Caco-2 (cell line): Measurements from ENCODE around the gene MPDU1. TPM values are rescaled to one million over a fixed set of nuclear protein-coding genes. Genes with fewer than 3 reads are reported as not detected.

ENCODE experiments used
- BruUV-seq: library from RNA; stranded (reverse); fragments of 400-500 nt; replicated peaks from 2 replicates; lab custom pipeline; 2021; lab: Mats Ljungman, UMichigan
- CTCF ChIA-PET: fragments of 300-600 bp; sonication (Branson Sonifier 250); formaldehyde crosslinking; loops from one replicate; lab custom pipeline; 2022; ENCODE audit warnings: antibody characterized with exemption; lab: Charles Lee
- POLR2A ChIA-PET: fragments of 300-600 bp; sonication (Branson Sonifier 250); formaldehyde crosslinking; loops from one replicate; lab custom pipeline; 2022; ENCODE audit warnings: antibody characterized with exemption; lab: Charles Lee
- DNase-seq, 2 experiments: peaks; one replicate each; pipeline versions ENCODE4 v3.0.0 to v3.0.0-alpha.2; 2020 to 2022
- H3K27me3 ChIP-seq: replicated peaks from 2 replicates; pipeline ENCODE4 v1.6.0; 2011; ENCODE audit warnings: low read length; ENCODE audit not compliant: control insufficient read depth, insufficient read depth
- H3K36me3 ChIP-seq: 2 replicates; pipeline ENCODE4 v1.5.1; 2011; ENCODE audit warnings: low read length; ENCODE audit not compliant: control insufficient read depth, insufficient read depth
- H3K4me1 ChIP-seq: fragments of 250-450 bp; sonication (Bioruptor Pico); 2 replicates; pipeline ENCODE4 v1.5.1; 2020; ENCODE audit warnings: mild to moderate bottlenecking
- H3K4me3 ChIP-seq: 2 replicates; pipeline ENCODE4 v1.5.1; 2011; ENCODE audit warnings: low read depth, mild to moderate bottlenecking, control low read depth, low read length
- H3K9me3 ChIP-seq: fragments of 250-450 bp; sonication (Bioruptor Pico); 2 replicates; pipeline ENCODE4 v1.5.1; 2020; ENCODE audit warnings: mild to moderate bottlenecking, moderate library complexity
- H3K27ac Mint-ChIP-seq: one replicate; pipeline ENCODE4 v1.8.0; 2022; ENCODE audit warnings: mixed read lengths; ENCODE audit not compliant: unreplicated experiment
- H3K27me3 Mint-ChIP-seq: one replicate; pipeline ENCODE4 v1.8.0; 2022; ENCODE audit warnings: mixed read lengths; ENCODE audit not compliant: insufficient read depth, unreplicated experiment
- H3K36me3 Mint-ChIP-seq: one replicate; pipeline ENCODE4 v1.8.0; 2022; ENCODE audit warnings: mild to moderate bottlenecking, mixed read lengths; ENCODE audit not compliant: insufficient read depth, unreplicated experiment
- H3K4me1 Mint-ChIP-seq: one replicate; pipeline ENCODE4 v1.8.0; 2022; ENCODE audit warnings: low read depth, mixed read lengths; ENCODE audit not compliant: unreplicated experiment
- H3K4me3 Mint-ChIP-seq: one replicate; pipeline ENCODE4 v1.8.0; 2022; ENCODE audit warnings: mild to moderate bottlenecking, moderate library complexity, mixed read lengths; ENCODE audit not compliant: unreplicated experiment
- H3K9me3 Mint-ChIP-seq: one replicate; pipeline ENCODE4 v1.8.0; 2022; ENCODE audit warnings: mixed read lengths; ENCODE audit not compliant: unreplicated experiment
- CTCF ChIP-seq, 2 experiments: fragments of 200-600 bp in 1 of 2; IDR thresholded peaks; 1 replicate in 1 of 2; 2 replicates in 1 of 2; pipeline versions ENCODE4 v1.5.1 to v1.8.0; 2011 to 2022; ENCODE audit warnings: antibody characterized with exemption in 1 of 2, control low read depth in 1 of 2, inconsistent platforms in 1 of 2, low read depth in 1 of 2, low read length in 1 of 2, mild to moderate bottlenecking in 1 of 2, moderate library complexity in 1 of 2; ENCODE audit not compliant: insufficient read depth in 1 of 2, severe bottlenecking in 1 of 2, unreplicated experiment in 1 of 2
- intact Hi-C: fragments of 100-400 bp; cut with micrococcal nuclease; formaldehyde crosslinking; loops from one replicate; pipeline ENCODE4 v1.10.0; 2022; ENCODE audit not compliant: unreplicated experiment
- total RNA-seq: library from RNA; stranded (reverse); gene quantifications from 2 replicates; pipeline ENCODE4 v1.2.3, GENCODE V29; 2022

The MPDU1 gene
- total RNA-seq, 1 experiment from 2014 or later = 44.2 TPM

GRCh38 chr17:7589891-7590691 lies 6.4 kb downstream of the MPDU1 start, which contains the start of gene SOX15:
TSS of gene SOX15 (minus strand) at chr17:7590094. CDS start at chr17:7589676, 418 bp downstream.
- no peak for TF ChIP-seq CTCF (IDR thresholded peaks at IDR 0.05; ENCODE audit: insufficient read depth in 1 of 2, low read depth in 1 of 2, low read length in 1 of 2, severe bottlenecking in 1 of 2, unreplicated experiment in 1 of 2)
- POLR2A ChIA-PET = no interaction called here
- no peak within 1 kb of the TSS for H3K4me3 Mint-ChIP-seq

DNA sequence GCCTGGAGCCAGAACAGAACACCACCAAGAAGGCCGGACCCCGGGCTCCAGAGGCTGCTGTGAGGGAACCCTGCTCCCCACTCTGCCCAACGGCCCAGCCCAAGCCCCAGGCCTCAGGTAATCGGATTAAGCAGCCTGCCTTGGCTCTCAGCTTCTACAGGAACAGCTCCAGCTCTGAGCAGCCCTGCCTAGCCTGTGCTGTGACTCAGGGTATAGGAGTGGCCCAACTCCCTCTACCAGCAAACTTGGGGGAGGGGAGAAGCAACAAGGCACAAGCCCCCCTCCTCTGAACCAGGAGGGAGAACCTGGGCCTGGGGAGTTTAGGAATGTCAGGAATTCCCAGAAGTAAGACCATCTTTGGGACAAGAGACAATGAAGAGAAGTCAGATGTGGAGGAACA lies 7.1 kb downstream of the MPDU1 start:
- no peaks in the 10 kb centered on the region for H3K36me3 ChIP-seq
- no TSS peak for BruUV-seq
- H3K4me1 ChIP-seq = no peaks in the 10 kb centered on the region
- H3K9me3 Mint-ChIP-seq = no peaks in the 10 kb centered on the region
- H3K4me3 Mint-ChIP-seq = no peak overlapping the region
- no peaks in the 10 kb centered on the region for H3K4me1 Mint-ChIP-seq
- H3K27me3 ChIP-seq = no peaks in the 10 kb centered on the region
- H3K27ac Mint-ChIP-seq = peak overlapping the region; percentile 35
- H3K4me3 ChIP-seq = no peak overlapping the region
- TF ChIP-seq CTCF (IDR thresholded peaks at IDR 0.05; ENCODE audit: insufficient read depth in 1 of 2, low read depth in 1 of 2, low read length in 1 of 2, severe bottlenecking in 1 of 2, unreplicated experiment in 1 of 2) = no peak
- DNase-seq = no peak
- CTCF ChIA-PET = no interaction called here
- POLR2A ChIA-PET = no interaction called here
- no peaks in the 10 kb centered on the region for H3K27me3 Mint-ChIP-seq
- peaks cover 60% of the 10 kb centered on the region for H3K36me3 Mint-ChIP-seq
- no peaks in the 10 kb centered on the region for H3K9me3 ChIP-seq
- intact Hi-C loops = no loop called here

More at GRCh38 chr17:7589891-7590691, 6.4 kb downstream of the MPDU1 start, which contains the start of gene SOX15:
- no peaks in the 10 kb centered on the region for H3K27me3 Mint-ChIP-seq
- H3K27ac Mint-ChIP-seq = peak within 1 kb of the TSS; percentile 35
- H3K36me3 Mint-ChIP-seq = peaks cover 53% of the 10 kb centered on the region
- no peaks in the 10 kb centered on the region for H3K4me1 ChIP-seq
- no TSS peak for BruUV-seq
- H3K9me3 Mint-ChIP-seq = no peaks in the 10 kb centered on the region
- intact Hi-C loops = no loop called here
- no peak for DNase-seq
- H3K4me1 Mint-ChIP-seq = no peaks in the 10 kb centered on the region
- no peaks in the 10 kb centered on the region; the same call in 1 of the 2 replicates for H3K36me3 ChIP-seq
- H3K27me3 ChIP-seq = no peaks in the 10 kb centered on the region
- H3K4me3 ChIP-seq = no peak within 1 kb of the TSS
- CTCF ChIA-PET = no interaction called here
- no peaks in the 10 kb centered on the region for H3K9me3 ChIP-seq

DNA sequence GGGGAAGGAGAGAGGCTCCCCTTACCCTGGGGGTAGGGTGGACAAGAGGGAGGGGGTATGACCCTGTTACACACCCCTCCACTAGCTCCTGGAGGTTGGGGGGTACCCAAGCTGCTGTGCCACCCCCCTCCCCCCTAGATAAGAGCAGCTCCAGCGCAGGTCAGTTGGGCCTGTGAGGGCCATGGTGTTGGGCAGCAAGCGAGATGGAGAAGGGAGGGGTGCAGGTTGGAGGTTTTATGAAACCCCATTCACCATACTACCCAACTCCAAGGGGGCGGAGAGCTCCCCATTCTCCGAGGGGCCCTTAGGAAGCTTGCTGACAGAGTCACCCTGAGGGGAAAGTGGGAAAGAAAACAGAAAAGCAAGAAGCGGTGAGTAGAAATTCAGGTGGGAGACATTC lies 7.9 kb downstream of the MPDU1 start:
- intact Hi-C loops = no loop called here
- H3K36me3 Mint-ChIP-seq = peaks cover 66% of the 10 kb centered on the region

More for the DNA sequence above, 7.9 kb downstream of the MPDU1 start:
- Mint-ChIP-seq H3K27ac (peak overlapping the region; percentile 53), H3K4me1 (no peaks in the 10 kb centered on the region), H3K9me3 (no peaks in the 10 kb centered on the region), H3K4me3 (no peak overlapping the region), H3K27me3 (no peaks in the 10 kb centered on the region)
- TF ChIP-seq CTCF (IDR thresholded peaks at IDR 0.05; ENCODE audit: insufficient read depth in 1 of 2, low read depth in 1 of 2, low read length in 1 of 2, severe bottlenecking in 1 of 2, unreplicated experiment in 1 of 2) = no peak
- CTCF ChIA-PET = no interaction called here
- Histone ChIP-seq H3K36me3 (no peaks in the 10 kb centered on the region), H3K27me3 (no peaks in the 10 kb centered on the region), H3K4me3 (no peak overlapping the region), H3K9me3 (no peaks in the 10 kb centered on the region), H3K4me1 (no peaks in the 10 kb centered on the region)
- no peak for DNase-seq
- POLR2A ChIA-PET = interaction anchor here (0.6 kb wide), 1 partner anchor 172 kb away, joined by 3 read pairs; no protein-coding TSS in a partner anchor
- BruUV-seq = no TSS peak
